PC-3 (cell line): ENCODE results near the gene LIX1L. TPM values are rescaled to one million over a fixed set of nuclear protein-coding genes. Genes with fewer than 3 reads are reported as not detected.

Experiments used
- ATAC-seq: fragments of 200-7000 bp; cut with Tn5 transposase; 2 replicates; pipeline ENCODE4 v1.9.1; 2020; ENCODE audit warnings: mild to moderate bottlenecking, moderate library complexity
- BruUV-seq: library from RNA; stranded (reverse); fragments of 400-500 nt; replicated peaks from 2 replicates; lab custom pipeline; 2021; lab: Mats Ljungman, UMichigan
- CTCF ChIA-PET: fragments of 300-600 bp; sonication (Branson Sonifier 250); formaldehyde crosslinking; loops from one replicate; lab custom pipeline; 2022; ENCODE audit warnings: antibody characterized with exemption; lab: Charles Lee
- POLR2A ChIA-PET: fragments of 300-600 bp; sonication (Branson Sonifier 250); formaldehyde crosslinking; loops from one replicate; lab custom pipeline; 2022; ENCODE audit warnings: antibody characterized with exemption; ENCODE audit not compliant: unreplicated experiment; lab: Charles Lee
- DNase-seq: peaks from one replicate; pipeline ENCODE4 v3.0.0-alpha.2; 2015
- H2AFZ ChIP-seq: fragments of 300-600 bp; sonication (generic); 2 replicates; pipeline ENCODE4 v1.6.0; 2016; ENCODE audit warnings: antibody characterized with exemption, low read length
- H3F3A ChIP-seq: fragments of 300-600 bp; sonication (generic); one replicate; pipeline ENCODE4 v1.6.0; 2017; ENCODE audit warnings: antibody characterized with exemption, low read length, control low read depth, mild to moderate bottlenecking; ENCODE audit not compliant: unreplicated experiment
- H3K27ac ChIP-seq: fragments of 300-600 bp; sonication (generic); 2 replicates; pipeline ENCODE4 v1.5.1; 2016; ENCODE audit warnings: mild to moderate bottlenecking, low read length
- H3K27me3 ChIP-seq: fragments of 300-600 bp; sonication (generic); 2 replicates; pipeline ENCODE4 v1.6.1; 2016; ENCODE audit warnings: low read length, mixed read lengths
- H3K36me3 ChIP-seq: fragments of 300-600 bp; sonication (generic); 2 replicates; pipeline ENCODE4 v1.6.1; 2016; ENCODE audit warnings: low read depth, mixed run types, low read length, mixed read lengths
- H3K4me1 ChIP-seq: fragments of 300-600 bp; sonication (generic); 2 replicates; pipeline ENCODE4 v1.5.1; 2016; ENCODE audit warnings: low read length; ENCODE audit not compliant: insufficient read depth
- H3K4me2 ChIP-seq: fragments of 300-600 bp; sonication (generic); 2 replicates; pipeline ENCODE4 v1.6.0; 2016; ENCODE audit warnings: low read length
- H3K4me3 ChIP-seq: fragments of 300-600 bp; sonication (generic); 2 replicates; pipeline ENCODE4 v1.5.1; 2016; ENCODE audit warnings: mild to moderate bottlenecking, low read length, mixed read lengths
- H3K79me2 ChIP-seq: fragments of 300-600 bp; sonication (generic); 2 replicates; pipeline ENCODE4 v1.6.1; 2017; ENCODE audit warnings: low read length, mixed read lengths
- H3K9ac ChIP-seq: fragments of 300-600 bp; sonication (generic); 2 replicates; pipeline ENCODE4 v1.6.0; 2016; ENCODE audit warnings: mild to moderate bottlenecking, low read length
- H3K9me2 ChIP-seq: fragments of 300-600 bp; sonication (generic); replicated peaks from 2 replicates; pipeline ENCODE4 v1.6.1; 2016; ENCODE audit warnings: mixed run types, low read length, mixed read lengths
- H3K9me3 ChIP-seq: fragments of 300-600 bp; sonication (generic); 2 replicates; pipeline ENCODE4 v1.6.1; 2016; ENCODE audit warnings: low read length, mixed read lengths
- H4K20me1 ChIP-seq: fragments of 300-600 bp; sonication (generic); 2 replicates; pipeline ENCODE4 v1.6.1; 2016; ENCODE audit warnings: low read length, mixed read lengths
- EZH2 ChIP-seq: fragments of 300-600 bp; sonication (generic); IDR thresholded peaks from one replicate; pipeline ENCODE4 v1.6.1; 2017; ENCODE audit warnings: antibody characterized with exemption, mild to moderate bottlenecking, low read length; ENCODE audit not compliant: unreplicated experiment
- EZH2phosphoT487 ChIP-seq: fragments of 300-600 bp; sonication (generic); IDR thresholded peaks from 2 replicates; pipeline ENCODE4 v1.6.1; 2018; ENCODE audit warnings: mild to moderate bottlenecking, antibody characterized with exemption, low read length, borderline replicate concordance
- intact Hi-C: fragments of 100-400 bp; cut with micrococcal nuclease; formaldehyde crosslinking; loops from 2 replicates; pipeline ENCODE4 v1.9.0; 2023
- total RNA-seq: library from RNA; depleted of rRNA; stranded (reverse); fragments of >200 nt; gene quantifications from 2 replicates; pipeline ENCODE4 v1.2.3, GENCODE V29; 2014
- TF ChIP-seq, protein P1 (sequence below): fragments of 300-600 bp; sonication (generic); conservative IDR thresholded peaks from 2 replicates; pipeline ENCODE4 v1.5.1; 2017; ENCODE audit warnings: antibody characterized with exemption, low read depth, mild to moderate bottlenecking, low read length

The LIX1L gene
- total RNA-seq, 1 experiment from 2014 or later: 12.5 TPM

DNA sequence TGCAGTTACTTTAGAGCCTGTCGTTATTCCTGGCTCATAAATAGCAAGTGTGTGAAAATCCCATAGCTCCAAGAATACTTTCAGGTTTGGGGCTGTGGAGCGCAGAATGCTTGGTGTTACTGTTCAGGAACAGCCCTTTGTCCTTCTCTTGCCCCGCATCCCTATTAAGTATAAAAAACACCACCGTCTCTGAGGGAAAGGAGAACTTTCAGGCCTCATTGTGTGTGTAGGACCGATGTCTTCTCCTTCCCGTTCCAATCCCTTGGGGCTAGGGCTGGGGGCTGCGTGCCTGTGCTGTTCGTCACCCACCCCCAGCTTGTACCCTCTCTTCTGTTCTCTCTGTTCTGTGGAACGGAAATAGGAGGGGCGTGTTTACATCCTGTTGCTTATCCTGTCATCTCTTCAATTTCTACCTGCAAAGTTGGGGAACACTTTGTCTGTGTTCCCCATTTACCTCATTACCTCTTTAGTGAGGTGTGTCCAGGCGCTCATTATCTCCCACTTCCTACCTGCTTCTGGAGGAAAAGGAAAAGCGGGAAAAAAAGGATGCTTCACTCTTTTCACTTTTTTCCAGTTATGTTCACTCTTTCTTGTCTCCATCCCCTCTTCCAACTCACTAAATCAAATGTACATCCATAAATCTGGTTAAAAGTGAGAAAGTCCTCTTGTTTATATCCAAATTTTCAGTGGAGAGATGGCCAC lies 39.4 kb upstream of the LIX1L start:
- Histone ChIP-seq H3K27me3 (no peaks in the 10 kb centered on the region), H3F3A (peaks cover 9% of the 10 kb centered on the region), H2AFZ (peak overlapping the region; percentile 98), H3K4me3 (peak overlapping the region; percentile 99), H3K9ac (peak overlapping the region; percentile 94), H3K9me3 (no peaks in the 10 kb centered on the region), H3K9me2 (no peaks in the 10 kb centered on the region), H3K27ac (peak overlapping the region; percentile 66), H3K36me3 (peaks cover 34% of the 10 kb centered on the region), H4K20me1 (peaks cover 34% of the 10 kb centered on the region), H3K4me1 (peaks cover 47% of the 10 kb centered on the region), H3K79me2 (peaks cover 44% of the 10 kb centered on the region), H3K4me2 (peak overlapping the region; percentile 98)
- ChIA-PET CTCF (interaction anchor here (0.7 kb wide), 1 partner anchor 10 kb away, joined by 3 read pairs; no protein-coding TSS in a partner anchor), POLR2A (interaction anchor here (0.7 kb wide), 1 partner anchor 132 kb away, joined by 9 read pairs; no protein-coding TSS in a partner anchor)
- DNase-seq (no peak), ATAC-seq (peak; percentile 14)
- TF ChIP-seq, protein P1, sequence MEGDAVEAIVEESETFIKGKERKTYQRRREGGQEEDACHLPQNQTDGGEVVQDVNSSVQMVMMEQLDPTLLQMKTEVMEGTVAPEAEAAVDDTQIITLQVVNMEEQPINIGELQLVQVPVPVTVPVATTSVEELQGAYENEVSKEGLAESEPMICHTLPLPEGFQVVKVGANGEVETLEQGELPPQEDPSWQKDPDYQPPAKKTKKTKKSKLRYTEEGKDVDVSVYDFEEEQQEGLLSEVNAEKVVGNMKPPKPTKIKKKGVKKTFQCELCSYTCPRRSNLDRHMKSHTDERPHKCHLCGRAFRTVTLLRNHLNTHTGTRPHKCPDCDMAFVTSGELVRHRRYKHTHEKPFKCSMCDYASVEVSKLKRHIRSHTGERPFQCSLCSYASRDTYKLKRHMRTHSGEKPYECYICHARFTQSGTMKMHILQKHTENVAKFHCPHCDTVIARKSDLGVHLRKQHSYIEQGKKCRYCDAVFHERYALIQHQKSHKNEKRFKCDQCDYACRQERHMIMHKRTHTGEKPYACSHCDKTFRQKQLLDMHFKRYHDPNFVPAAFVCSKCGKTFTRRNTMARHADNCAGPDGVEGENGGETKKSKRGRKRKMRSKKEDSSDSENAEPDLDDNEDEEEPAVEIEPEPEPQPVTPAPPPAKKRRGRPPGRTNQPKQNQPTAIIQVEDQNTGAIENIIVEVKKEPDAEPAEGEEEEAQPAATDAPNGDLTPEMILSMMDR: no peak
- TF ChIP-seq EZH2phosphoT487 (no peak), EZH2 (no peak)
- BruUV-seq: TSS peak; percentile 50
- intact Hi-C loops: no loop called here

GRCh38 chr1:145996433-145997015 lies 38.7 kb upstream of the LIX1L start, which contains the start of gene TXNIP:
TSS of gene TXNIP (minus strand) at chr1:145996579. CDS start at chr1:145996266, 313 bp downstream.
- H3K4me2 ChIP-seq: peak within 1 kb of the TSS; percentile 98
- POLR2A ChIA-PET: interaction anchor here (0.7 kb wide), 1 partner anchor 132 kb away, joined by 9 read pairs; no protein-coding TSS in a partner anchor
- no peaks in the 10 kb centered on the region for H3K9me2 ChIP-seq
- peak within 1 kb of the TSS; percentile 98 for H2AFZ ChIP-seq
- H4K20me1 ChIP-seq: peaks cover 34% of the 10 kb centered on the region
- peaks cover 46% of the 10 kb centered on the region for H3K4me1 ChIP-seq
- peaks cover 34% of the 10 kb centered on the region for H3K36me3 ChIP-seq
- no TSS peak for BruUV-seq
- H3K9me3 ChIP-seq: no peaks in the 10 kb centered on the region
- intact Hi-C loops: loop anchor here (1.0 kb wide), 1 partner anchor 17 kb away; no protein-coding TSS in a partner anchor
- peaks cover 9% of the 10 kb centered on the region for H3F3A ChIP-seq
- H3K79me2 ChIP-seq: peaks cover 44% of the 10 kb centered on the region
- CTCF ChIA-PET: no interaction called here
- TF ChIP-seq EZH2: no peak
- TF ChIP-seq EZH2phosphoT487: 0 out of 2 replicates have a peak, but pooled peaks have one; percentile 56
- TF ChIP-seq, protein P1: no peak
- peak within 1 kb of the TSS; percentile 94 for H3K9ac ChIP-seq
- DNase-seq (peak; percentile 98), ATAC-seq (peak; percentile 94)
- H3K27ac ChIP-seq: peak within 1 kb of the TSS; percentile 66
- H3K27me3 ChIP-seq: no peaks in the 10 kb centered on the region
- H3K4me3 ChIP-seq: peak within 1 kb of the TSS; percentile 99
